Amniotic epithelial cell (primary cell): Measurements from ENCODE around the gene RERE.
"Not testable (repeated sequence)": the region's sequence is repeated elsewhere in the genome, so short reads cannot be mapped to it uniquely, and the experiment has no call there.

Experiments
- DNase-seq: peaks from one replicate; pipeline ENCODE4 v3.0.0-alpha.2; 2010; ENCODE audit warnings: low read depth

Gene RERE

DNA sequence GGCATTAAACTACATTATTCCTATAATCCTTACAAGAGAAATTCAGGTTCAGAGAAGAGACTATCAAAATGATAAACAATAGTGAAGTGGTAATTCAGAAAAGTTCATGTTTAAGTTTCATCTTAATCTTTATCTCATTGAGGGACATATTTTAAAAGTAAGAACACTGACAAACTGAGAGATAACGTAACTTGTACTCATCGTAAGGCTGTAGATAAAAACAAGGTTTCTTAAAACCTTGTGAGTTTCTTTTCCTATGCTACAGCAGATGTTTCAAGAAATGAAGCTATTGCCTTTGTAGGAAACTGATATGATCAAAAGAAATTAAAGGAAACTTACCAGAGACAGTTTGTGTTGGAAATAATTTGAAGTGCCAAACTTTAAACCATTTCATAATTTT, 65.0 kb downstream of the RERE start:
- DNase-seq: peak; percentile 51

DNA sequence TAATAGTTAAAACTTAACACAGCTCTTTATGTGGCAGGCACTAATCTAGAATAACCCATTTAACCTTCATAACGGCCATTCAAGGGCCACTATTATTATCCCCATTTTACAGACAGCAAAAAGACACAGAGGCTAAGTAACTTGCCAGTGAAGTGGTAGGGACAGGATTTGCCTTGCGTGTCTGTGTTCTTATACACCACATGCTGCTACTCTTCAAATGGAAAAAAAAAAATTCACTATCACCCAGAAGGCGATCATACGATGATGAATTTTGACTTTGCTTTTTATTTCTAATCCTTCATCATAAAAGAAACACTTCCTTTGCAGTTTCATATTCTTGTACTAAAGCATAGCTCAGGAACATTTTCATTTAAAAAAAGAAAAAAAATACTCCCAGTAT, 65.5 kb downstream of the RERE start:
- no peak for DNase-seq

DNA sequence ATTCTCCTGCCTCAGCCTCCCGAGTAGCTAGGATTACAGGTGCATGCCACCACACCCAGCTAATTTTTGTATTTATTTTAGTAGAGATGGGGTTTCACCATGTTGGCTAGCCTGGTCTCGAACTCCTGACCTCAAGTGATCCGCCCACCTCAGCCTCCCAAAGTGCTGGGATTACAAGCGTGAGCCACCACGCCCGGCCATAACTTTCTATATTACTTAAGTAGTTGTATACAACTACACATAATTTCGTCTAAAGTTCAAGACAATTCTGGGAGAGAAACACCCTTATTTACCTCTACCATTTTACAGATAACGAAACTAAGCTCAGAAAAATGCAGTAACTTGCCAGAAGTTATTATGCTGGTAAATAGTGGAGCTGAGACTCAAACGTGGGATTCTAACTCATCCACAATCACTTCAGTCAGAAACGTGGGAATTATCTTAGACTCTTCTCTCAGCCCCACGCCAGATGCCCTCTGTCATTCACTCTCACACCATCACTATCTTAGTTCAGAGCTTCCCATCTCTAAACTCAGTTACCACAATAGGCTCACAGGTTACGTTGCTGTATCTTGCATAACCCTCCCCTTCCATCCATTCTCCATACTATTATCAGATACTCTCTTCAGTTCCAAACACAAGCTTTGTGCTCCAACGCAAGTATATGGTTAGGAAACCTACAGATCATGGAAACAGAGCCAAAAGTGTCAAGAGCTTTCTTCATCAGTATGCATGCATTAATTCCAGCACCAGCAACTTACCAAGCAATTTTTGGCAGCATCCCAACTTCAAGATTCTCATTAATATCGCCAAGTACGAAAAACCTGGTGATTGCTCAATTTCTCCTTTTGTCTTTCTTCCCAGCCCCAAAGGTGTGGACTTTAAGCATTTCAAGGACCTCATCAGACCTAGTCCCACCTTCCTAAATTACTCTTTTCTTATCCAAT, 69.3 kb downstream of the RERE start:
- peak; percentile 86 for DNase-seq

DNA sequence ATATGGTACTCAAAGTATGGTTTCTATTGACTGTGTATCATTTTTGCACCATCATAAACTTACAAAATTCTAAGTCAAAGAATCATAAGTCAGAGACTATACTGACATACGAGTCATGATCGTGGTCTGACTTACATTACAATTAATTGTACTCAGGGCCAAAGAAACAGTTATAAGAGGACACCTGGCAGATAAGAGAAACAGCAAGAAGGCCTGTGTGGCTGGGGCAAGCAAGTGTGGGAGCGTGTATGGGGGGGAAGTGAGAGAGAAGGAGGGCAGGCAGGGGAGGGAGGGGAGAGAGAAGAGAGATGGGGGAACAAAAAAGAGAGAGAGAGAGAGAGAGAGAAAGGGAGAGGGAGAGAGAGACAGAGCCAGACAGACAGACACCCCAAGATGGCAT, 70.9 kb downstream of the RERE start:
- peak; percentile 60 for DNase-seq

DNA sequence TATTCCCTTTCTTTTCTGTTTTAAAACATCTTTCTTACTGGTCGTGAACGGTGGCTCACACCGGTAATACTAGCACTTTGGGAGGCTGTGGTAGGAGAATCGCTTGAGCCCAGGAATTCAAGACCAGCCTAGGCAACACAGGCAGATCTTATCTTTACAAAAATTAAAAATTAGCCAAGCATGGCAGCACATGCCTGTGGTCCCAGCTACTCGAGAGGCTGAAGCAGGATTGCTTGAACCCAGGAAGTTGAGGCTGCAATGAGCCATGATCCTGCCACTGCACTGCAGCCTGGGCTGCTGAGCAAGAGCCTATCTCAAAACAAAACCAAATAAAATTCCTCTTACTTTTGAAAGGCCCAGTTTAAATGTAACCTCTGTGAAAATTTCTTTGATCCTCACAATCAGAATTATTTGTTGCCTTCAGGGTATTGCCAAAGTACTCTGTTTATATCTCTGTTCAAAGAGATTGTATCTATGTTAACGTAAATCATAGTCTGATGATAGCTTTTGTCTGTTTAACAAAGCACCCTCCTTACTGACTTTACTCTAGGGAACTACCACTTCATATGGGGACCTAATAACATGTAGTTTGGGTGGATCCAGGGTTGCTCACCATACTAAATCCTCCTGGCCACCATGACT, 71.6 kb downstream of the RERE start:
- no peak for DNase-seq

DNA sequence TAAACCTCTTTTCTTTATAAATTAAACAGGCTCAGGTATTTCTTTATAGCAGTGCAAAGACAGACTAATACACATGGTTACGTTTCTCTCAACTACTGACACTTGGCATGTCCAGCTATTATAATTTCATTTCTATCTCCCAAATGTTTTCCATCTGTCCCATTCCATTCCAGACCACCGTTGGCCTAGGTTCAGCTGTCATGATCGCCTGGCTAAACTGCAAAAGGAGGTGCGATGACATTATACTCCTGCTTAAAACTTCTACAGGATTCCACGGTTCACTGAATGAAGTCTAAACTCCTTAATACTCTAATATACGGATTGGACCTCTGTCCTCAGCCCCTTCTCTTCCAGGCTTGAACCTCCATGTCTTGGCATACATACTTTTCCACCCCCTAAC, 72.1 kb downstream of the RERE start:
- no peak for DNase-seq

DNA sequence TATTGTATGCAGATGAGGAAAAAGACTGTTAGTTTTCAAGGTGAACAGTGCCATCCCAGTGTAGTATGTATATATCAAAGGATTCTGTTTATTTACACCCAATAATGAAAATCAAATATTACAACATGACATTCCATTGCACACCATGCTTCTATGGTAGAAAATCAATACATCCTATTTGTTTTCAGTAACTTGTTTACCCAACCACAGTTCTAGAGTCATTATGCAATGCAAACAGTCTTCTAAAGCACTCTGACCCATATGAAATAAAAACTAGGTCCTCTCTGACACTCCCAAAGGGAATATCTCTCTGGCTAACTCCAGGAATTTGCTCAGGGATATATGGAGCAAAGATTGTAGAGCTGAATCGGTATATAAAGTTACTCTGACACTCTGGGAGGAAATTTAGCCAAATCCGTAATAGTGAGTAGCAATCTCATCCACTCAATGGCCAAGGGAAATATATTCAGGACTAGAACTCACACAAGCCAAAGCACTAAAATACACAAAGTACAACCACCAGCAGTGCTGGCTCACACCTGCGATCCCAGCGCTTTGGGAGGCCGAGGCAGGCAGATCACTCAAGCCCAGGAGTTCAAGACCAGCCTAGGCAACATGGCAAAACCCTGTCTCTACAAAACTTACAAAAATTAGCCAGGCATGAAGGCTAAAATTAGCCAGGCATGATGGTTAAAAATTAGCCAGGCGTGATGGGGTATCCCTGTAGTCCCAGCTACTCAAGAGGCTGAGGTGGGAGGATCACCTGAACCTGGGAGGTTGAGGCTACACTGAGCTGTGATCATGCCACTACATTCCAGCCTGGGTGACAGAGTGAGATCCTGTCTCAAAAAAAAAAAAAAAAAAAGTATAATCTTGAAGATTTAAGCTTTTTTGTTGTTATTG, 75.2 kb downstream of the RERE start:
- no peak for DNase-seq

DNA sequence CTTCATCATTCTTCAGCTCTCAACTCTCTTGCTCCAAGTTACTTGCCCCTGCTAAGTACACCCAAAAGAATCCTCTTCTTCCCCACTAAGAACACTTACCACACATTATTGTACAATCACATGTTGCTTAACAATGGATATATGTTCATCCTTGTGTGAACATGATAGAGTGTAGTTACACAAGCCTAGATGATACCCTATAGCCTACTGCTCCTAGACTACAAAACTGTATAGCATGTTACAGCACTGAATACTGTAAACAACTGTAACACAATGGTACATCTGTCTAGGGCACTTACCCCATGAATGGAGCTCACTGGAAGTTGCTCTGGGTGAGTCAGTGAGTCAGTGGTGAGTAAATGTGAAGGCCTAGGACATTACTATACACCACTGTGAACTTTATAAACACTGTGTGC, 77.4 kb downstream of the RERE start:
- DNase-seq: peak; percentile 91

DNA sequence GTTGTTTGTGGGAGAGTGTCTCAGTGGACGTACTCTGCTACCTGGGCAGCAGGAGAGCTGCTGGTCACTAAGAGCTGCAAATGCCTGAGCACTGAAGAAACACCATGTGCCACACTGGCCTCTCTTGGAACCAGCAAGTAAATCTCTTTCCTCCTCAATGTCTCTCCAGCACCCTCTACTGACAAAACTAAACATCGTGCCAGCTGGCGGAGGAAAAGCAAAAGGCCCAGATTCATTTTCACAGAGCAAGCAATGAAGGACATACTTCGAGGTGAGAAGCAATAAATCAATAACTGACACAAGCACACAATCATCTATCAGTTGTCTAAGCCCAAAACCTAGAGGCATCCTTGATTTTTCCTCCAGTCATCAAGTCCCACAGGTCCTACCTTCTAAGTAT, 78.1 kb downstream of the RERE start:
- no peak for DNase-seq

DNA sequence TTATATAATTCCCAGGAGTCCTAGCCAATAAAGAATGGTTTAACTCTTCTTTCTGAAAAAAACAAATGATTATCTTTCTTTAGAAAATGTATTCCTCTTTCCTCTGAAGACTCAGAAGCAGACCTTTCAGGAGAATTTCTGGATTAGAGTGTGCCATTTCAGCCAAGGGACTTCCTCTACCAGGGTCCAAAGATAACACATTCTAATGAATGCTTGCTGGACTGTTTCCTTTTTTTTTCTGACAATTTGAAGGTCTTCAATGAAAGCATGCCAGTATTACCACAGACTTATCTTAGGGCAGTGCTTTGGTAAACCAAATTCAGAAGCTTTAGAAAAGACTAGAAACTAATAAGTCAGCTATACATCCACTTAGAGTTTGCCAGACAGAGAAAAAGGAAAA, 80.5 kb downstream of the RERE start:
- DNase-seq: no peak

DNA sequence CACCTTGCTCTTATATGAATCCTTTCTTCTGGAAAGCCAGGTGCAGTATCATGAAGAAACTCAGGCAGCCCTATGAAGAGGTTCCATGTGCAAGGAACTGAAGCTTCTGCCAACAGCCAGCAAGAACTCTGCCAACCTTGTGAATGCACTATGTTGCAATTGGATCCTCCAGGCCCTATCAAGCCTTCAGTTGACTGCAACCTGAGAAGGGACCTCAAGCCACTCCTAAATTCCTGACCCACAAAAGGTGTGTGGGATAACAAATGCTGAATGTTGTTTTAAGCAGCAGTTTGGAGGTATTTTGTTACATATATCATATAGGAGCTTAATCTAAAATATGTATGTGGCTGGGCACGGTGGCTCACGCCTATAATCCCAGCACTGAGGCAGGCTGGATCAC, 84.0 kb downstream of the RERE start:
- no peak for DNase-seq

DNA sequence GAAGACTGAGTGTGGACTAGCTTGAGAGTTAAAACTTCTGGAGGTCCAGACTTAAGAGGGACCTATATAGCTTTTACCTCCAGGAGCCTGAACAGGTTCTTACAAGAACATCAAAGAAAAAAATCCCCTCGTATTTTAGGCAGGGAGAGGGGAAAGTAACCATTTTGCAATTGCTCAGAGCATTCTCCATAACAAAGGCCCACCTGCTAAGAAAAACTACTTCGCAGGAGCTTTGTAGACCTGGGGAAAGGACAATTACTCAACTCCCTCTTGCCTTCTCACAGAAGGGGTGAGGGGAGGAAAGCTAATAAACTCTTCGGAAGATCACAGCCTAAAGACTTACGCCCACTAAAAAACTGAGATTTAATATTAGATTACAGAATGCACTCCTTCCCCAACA, 86.3 kb downstream of the RERE start:
- no peak for DNase-seq

DNA sequence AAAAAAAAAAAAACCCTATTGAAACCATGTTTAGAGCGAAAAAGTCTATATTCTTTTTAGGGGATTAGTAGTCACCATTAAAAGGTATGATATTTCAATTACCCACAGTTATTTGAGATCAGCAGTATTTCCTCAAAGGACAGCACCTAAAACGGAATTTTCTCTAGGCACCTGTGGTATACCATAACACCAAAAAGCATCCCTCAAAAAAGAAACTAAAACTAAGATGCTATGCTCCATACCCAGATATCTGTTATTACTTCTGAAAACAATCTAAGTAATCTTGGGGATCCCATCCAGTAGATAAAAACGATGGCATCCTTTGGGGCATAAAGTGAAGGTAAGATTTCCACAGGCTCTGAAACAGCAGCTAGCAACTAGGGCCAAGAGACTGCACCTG, 89.0 kb downstream of the RERE start:
- DNase-seq: no peak

DNA sequence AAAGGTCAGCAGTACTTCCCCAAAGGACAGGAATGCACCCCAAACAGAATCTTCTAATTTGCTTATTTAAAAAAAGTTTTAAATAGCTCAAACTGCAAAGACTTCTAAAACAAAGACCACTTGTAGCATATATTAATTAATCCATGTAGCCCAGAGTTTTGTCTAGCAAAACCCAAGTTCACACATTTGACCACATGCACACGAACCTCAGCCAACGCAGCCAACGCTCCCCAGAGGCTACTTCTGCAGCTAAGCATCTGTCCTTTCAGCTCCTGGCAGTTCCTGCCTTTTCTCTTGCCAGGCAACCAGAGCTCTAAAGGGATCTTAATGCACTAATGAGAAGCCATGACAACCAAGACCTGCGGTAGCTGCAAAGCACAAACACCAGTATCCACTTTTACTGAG, 89.6 kb downstream of the RERE start:
- no peak for DNase-seq

DNA sequence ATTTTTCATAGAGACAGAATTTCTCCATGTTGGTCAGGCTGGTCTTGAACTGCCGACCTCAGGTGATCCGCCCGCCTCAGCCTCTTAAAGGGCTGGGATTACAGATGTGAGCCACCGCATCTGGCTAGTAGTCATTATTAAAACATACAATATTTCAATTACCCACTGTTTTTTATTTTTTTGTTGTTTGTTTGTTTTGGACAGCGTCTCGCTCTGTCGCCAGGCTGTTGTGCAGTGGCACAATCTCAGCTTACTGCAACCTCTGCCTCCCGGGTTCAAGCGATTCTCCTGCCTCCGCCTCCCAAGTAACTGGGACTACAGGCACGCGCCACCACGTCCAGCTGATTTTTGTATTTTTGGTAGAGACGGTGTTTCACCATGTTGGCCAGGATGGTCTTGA, 90.1 kb downstream of the RERE start:
- DNase-seq: not testable (repeated sequence)

DNA sequence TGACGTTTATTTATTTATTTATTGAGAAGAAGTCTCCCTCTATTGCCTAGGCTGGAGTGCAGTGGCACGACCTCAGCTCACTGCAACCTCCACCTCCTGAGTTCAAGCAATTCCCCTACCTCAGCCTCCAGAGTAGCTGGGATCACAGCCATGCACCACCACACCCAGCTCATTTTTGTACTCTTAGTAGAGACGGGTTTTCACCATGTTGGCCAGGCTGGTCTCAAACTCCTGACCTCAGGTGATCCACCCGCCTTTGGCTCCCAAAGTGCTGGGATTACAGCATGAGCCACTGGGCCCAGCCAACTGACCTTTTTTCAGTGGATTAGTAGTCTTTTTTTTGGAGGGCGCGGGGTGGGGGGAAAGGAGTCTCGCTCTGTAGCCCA, 90.6 kb downstream of the RERE start:
- not testable (repeated sequence) for DNase-seq

DNA sequence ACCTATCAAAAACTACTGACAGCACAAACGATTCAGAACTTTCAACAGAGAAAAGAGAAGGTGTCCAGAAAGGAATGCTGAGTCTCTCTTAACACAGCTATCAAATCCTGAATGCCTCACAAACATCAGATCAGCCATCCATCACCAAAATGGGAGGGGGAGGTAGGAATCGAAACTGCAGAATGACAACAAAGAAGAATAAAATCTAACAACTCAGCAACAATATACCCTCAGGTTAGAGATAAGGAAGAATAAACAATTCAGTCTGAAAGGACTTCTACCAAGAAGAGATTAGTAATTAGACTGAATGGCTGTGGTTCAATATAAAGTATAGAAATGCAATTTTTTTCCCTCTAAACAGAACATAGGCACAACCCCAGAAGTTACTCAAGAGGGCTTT, 94.4 kb downstream of the RERE start:
- no peak for DNase-seq

DNA sequence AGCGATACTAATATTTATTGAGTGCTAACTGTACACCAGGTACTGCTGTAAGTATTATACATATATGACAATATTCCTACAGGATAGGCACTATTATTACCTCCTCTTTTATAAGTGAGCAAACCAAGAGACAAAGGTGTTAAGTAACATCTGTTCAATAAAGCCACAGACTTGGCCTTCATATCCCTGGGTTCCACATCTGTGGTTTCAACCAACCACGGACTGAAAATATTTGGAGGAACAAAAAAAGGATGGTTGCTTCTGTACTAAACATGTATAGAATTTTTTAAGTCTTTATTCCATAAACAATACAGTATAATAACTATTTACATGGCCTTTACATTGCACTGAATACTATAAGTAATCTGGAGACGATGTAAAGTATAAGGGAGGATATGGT, 95.1 kb downstream of the RERE start:
- DNase-seq: no peak

DNA sequence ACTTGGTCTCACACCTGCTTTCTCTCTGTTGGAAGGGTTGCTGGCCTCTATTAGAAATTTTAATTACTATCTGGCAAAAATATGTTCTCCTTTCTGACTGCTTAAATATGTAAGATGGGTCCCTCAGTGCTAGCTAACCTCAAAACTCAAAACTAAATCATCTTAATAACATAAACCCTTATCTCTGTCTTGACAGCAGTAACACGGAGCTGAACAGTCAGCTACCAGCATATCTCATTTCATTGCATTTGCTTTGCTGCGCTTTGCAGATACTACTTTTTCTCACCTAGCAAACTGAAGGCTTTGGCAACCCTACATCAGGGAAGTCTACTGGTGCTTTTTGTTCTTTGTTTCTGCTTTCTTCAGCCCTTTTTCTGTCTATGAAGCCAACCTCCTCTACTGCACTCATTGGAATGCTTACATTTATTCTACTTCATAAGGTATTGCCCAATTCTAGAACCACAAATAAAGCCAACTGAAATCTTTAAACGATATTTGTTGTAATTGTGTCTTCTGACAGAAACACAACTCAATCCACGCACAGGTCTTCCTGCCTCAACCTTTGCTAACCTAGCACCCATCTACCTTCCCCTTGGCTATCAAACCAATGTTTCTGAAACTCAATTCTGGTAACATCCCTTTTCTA, 95.6 kb downstream of the RERE start:
- peak; percentile 52 for DNase-seq

DNA sequence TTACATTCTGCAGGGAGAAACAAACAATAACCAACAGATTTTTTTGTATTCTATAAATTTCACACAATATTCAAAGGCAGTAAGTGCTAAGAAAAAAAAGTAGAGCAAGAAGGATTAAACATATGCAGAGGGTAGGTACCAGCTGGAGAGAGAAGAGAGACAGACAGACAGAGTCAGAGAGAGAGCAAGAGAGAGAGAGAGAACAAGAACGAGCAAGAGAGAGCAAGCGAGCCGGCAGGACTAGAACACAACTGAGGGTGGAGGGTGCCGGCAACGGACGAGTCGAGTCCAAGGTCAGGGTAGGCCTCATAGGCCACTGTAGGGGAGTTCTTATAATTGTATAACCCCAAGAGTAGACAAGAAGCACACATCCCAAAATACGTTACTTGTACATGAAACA, 97.1 kb downstream of the RERE start:
- DNase-seq: no peak

DNA sequence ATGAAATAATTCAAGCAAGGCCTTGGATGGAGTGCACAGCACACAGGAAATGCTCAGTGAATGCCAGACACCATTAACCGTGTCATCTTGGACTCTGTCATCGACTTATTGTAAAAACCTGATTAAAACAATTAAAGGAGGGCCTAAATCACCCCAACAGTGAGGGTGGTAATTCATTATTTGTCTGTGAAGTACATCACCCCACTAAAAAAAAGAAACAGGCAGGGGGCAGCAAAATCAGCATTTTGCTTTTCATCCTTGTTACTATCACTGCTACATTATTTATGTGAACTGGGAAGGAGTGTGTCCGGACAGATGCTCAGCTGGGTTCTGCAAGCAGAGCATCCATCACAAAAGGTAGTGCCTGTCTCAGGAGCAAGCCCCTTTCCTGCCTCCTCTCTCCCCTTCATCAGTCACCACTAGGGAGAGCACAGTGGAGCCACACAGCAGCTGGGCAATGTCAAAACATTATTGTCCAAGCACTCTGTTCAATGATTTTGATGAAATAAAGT, 98.5 kb downstream of the RERE start:
- no peak for DNase-seq

DNA sequence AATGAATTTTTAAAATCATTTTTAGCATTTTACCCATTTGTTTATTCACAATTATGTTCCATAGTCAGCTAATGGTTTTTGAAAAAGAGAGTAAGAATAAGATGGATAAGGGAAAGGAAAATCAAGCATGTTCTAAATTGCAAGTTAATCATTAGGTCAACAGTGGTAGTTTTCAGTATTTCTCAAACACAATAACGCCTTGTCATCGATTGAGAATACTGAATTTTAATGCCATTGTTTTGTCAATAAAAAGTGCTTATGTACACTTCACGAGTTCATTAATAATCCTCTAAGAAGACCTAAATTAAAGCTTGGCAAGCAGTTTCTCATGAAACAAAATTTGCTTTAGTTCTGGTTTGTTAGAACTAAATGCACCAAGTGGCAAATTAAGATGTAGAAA, 100.3 kb downstream of the RERE start:
- DNase-seq: no peak
